ENCODE measurements around the gene CAMK4. TPM values are rescaled to one million over a fixed set of nuclear protein-coding genes. Genes with fewer than 3 reads are reported as not detected.

Gene CAMK4
- polyA plus RNA-seq, 2 donors = 0.39 to 0.53 TPM

DNA sequence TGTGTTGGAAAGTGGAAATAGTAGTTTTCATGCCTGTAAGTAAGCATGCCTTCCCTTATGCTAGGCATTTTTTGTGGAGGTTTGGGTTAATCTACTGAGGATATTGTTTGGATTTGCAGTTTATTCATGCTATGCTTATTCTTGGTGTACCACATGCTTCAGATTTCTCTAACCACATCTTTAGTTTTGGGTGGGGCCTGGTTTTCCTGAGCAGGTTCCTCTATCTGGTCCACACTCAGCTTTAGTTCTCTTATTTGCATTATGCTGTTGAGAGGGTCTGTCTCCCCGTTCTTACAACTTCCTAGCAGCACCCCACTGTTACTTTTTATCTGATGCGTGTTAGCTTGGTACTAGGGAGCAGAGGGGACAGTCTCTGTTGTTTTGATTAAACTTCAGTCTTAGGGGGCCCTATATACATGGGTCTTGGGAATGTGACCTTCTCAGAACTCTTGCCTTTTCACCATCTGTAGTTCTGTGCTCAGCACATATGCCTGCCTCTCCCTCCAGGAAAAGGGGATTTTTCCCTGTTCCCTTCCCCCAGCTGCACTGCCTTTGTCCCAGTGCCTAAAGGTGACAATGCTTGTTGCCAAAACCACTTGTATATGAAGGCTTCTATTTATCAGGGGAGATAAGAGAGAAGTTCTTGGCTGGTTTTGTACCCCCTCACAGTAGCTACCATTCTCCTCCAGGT lies 10.0 kb upstream of the CAMK4 start:
- no peaks in the 10 kb centered on the region for H3K27me3 ChIP-seq (ENCODE audit: control insufficient read depth in 1 of 2, insufficient read depth in 2 of 2, low read length in 2 of 2)
- no peak overlapping the region for H3K4me3 ChIP-seq (ENCODE audit: low read depth in 1 of 2, low read length in 2 of 2)
- H3K36me3 ChIP-seq (ENCODE audit: control insufficient read depth in 2 of 2, insufficient read depth in 2 of 2, low read length in 1 of 2) = no peaks in the 10 kb centered on the region
- WGBS, 2 donors = 68 to 79% methylated on average over 2 of the region's 2 CpGs
- no peaks in the 10 kb centered on the region for H3K9me3 ChIP-seq (ENCODE audit: control insufficient read depth in 2 of 2, insufficient read depth in 1 of 2, low read depth in 1 of 2, low read length in 1 of 2)
- H3K4me1 ChIP-seq (ENCODE audit: control insufficient read depth in 2 of 2, insufficient read depth in 2 of 2, low read length in 1 of 2) = no peaks in the 10 kb centered on the region
- no peak overlapping the region for H3K27ac ChIP-seq (ENCODE audit: low read depth in 2 of 2, low read length in 1 of 2)

DNA sequence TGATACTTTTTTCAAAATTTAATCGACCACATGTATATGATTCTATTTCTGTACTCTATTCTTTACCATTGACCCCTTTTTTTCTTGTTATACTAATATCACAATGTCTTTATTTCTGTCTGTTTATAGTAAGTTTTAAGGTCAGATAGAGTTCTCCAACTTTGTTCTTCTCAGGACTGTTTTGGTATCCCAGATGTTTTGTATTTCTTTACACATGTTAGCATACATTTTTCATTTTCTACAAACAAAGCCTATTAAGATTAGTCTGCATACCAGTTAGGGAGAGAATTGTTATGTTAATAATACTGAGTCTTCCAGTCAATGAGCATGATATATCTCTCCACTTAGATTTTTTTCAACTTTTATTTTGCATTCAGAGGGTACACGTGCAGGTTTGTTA lies 8.2 kb upstream of the CAMK4 start:
- Histone ChIP-seq H3K36me3 (ENCODE audit: control insufficient read depth in 2 of 2, insufficient read depth in 2 of 2, low read length in 1 of 2) (no peaks in the 10 kb centered on the region), H3K4me3 (ENCODE audit: low read depth in 1 of 2, low read length in 2 of 2) (no peak overlapping the region), H3K4me1 (ENCODE audit: control insufficient read depth in 2 of 2, insufficient read depth in 2 of 2, low read length in 1 of 2) (no peaks in the 10 kb centered on the region), H3K27ac (ENCODE audit: low read depth in 2 of 2, low read length in 1 of 2) (no peak overlapping the region), H3K27me3 (ENCODE audit: control insufficient read depth in 1 of 2, insufficient read depth in 2 of 2, low read length in 2 of 2) (no peaks in the 10 kb centered on the region), H3K9me3 (ENCODE audit: control insufficient read depth in 2 of 2, insufficient read depth in 1 of 2, low read depth in 1 of 2, low read length in 1 of 2) (no peaks in the 10 kb centered on the region)
- WGBS, 2 donors = 83 to 94% methylated on average over 2 of the region's 2 CpGs

DNA sequence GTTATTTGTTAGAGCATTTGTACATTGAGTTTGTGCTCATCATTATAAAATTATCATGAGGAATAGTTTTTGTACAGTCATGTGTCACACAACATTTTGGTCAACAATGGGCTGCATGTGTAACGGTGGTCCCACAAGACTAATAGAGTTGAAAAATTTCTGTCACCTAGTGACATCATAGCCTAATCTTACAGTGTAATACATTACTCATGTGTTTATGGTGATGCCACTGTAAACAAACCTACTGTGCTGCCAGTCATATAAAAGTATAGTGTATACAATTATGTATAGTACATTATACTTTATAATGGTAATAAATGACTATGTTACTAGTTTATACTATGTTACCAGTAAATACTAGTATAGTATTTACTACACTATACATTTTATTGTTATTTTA lies 3.0 kb upstream of the CAMK4 start:
- H3K4me3 ChIP-seq (ENCODE audit: low read depth in 1 of 2, low read length in 2 of 2) = no peak overlapping the region
- WGBS, 2 donors = 91 to 95% methylated on average over 1 of the region's 1 CpG
- H3K27ac ChIP-seq (ENCODE audit: low read depth in 2 of 2, low read length in 1 of 2) = no peak overlapping the region
- H3K4me1 ChIP-seq (ENCODE audit: control insufficient read depth in 2 of 2, insufficient read depth in 2 of 2, low read length in 1 of 2) = peaks cover 0 to 9% of the 10 kb centered on the region in 2 donors
- H3K27me3 ChIP-seq (ENCODE audit: control insufficient read depth in 1 of 2, insufficient read depth in 2 of 2, low read length in 2 of 2) = no peaks in the 10 kb centered on the region
- H3K9me3 ChIP-seq (ENCODE audit: control insufficient read depth in 2 of 2, insufficient read depth in 1 of 2, low read depth in 1 of 2, low read length in 1 of 2) = no peaks in the 10 kb centered on the region
- H3K36me3 ChIP-seq (ENCODE audit: control insufficient read depth in 2 of 2, insufficient read depth in 2 of 2, low read length in 1 of 2) = no peaks in the 10 kb centered on the region

DNA sequence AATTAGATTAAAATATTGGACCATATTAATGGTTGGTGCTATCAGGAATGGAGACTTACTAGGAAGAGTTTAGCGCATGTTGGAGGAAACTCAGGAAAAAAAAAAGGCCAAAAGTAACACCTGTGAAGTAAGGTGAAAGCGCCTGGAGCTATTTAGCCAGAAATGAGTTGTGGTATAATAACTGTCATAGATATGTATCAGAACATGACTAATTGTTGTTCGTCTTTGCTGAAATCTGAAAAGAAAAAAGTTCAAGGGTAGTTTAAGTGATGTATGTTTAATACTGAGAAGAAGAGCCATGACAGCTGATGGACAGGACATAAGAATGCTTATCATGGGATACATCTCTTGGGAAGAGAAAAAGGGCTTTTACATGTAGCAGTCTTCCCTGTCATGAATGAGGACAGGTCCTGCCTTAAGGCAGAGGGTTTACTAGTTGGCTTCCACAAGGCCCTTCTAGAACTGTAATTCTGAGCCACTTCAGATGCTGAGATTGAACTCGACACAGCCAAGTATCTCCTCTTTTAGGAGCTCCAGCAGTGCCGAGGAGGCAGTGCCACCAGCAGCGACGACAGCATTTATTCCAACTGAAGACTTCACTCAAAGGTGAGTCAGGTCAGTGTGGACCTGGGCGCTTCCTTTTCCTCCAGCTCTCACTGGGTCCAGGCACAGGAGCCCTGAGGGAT lies 940 bp upstream of the CAMK4 start:
- peaks cover 0 to 12% of the 10 kb centered on the region in 2 donors for H3K4me1 ChIP-seq (ENCODE audit: control insufficient read depth in 2 of 2, insufficient read depth in 2 of 2, low read length in 1 of 2)
- WGBS, 2 donors = 41 to 49% methylated on average over 8 of the region's 8 CpGs
- no peaks in the 10 kb centered on the region for H3K27me3 ChIP-seq (ENCODE audit: control insufficient read depth in 1 of 2, insufficient read depth in 2 of 2, low read length in 2 of 2)
- H3K4me3 ChIP-seq (ENCODE audit: low read depth in 1 of 2, low read length in 2 of 2) = peak overlapping the region; percentile 49 to 52
- H3K27ac ChIP-seq (ENCODE audit: low read depth in 2 of 2, low read length in 1 of 2) = no peak overlapping the region
- no peaks in the 10 kb centered on the region for H3K9me3 ChIP-seq (ENCODE audit: control insufficient read depth in 2 of 2, insufficient read depth in 1 of 2, low read depth in 1 of 2, low read length in 1 of 2)
- no peaks in the 10 kb centered on the region for H3K36me3 ChIP-seq (ENCODE audit: control insufficient read depth in 2 of 2, insufficient read depth in 2 of 2, low read length in 1 of 2)

DNA sequence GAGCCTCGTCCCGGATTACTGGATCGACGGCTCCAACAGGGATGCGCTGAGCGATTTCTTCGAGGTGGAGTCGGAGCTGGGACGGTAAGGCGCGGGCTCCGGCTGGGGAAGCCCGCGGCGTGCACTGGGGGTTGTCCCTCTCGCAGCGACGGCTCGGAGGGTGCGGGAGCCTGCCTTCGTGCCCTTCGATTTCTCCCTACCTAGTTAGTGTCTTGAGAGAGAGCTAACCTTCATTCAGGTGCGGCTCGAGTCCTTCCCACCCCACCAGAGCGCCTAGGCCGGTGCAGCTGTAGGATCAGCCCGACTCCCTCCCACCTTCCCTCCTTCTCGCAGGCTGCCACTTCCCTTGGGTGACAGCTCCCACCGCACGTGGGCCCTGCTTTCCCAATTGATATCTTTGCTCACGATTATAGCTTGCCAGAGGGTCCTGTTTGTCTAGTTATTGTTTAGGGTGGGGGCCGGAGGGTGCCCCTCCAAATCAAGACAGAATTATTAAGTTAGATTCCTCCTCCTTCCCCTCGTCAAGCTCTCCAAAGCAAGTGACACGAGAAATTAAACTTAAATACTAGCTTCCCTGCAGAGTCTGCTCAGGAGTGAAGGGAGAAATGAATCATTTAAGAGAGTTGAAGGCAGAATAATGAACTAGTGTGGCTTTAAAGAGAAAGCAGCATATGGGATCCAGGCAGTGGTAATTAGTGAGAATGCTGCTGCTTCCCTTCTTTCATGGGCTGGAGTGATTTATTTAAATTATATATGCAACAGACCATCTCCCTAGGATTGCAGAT lies 569 bp downstream of the CAMK4 start:
- H3K4me3 ChIP-seq (ENCODE audit: low read depth in 1 of 2, low read length in 2 of 2) = peak overlapping the region; percentile 49 to 52
- H3K27ac ChIP-seq (ENCODE audit: low read depth in 2 of 2, low read length in 1 of 2) = no peak overlapping the region
- H3K9me3 ChIP-seq (ENCODE audit: control insufficient read depth in 2 of 2, insufficient read depth in 1 of 2, low read depth in 1 of 2, low read length in 1 of 2) = no peaks in the 10 kb centered on the region
- H3K4me1 ChIP-seq (ENCODE audit: control insufficient read depth in 2 of 2, insufficient read depth in 2 of 2, low read length in 1 of 2) = peaks cover 0 to 12% of the 10 kb centered on the region in 2 donors
- 2 to 3% methylated on average over 28 to 34 of the region's 34 CpGs for WGBS, 2 donors
- no peaks in the 10 kb centered on the region for H3K27me3 ChIP-seq (ENCODE audit: control insufficient read depth in 1 of 2, insufficient read depth in 2 of 2, low read length in 2 of 2)
- H3K36me3 ChIP-seq (ENCODE audit: control insufficient read depth in 2 of 2, insufficient read depth in 2 of 2, low read length in 1 of 2) = no peaks in the 10 kb centered on the region

DNA sequence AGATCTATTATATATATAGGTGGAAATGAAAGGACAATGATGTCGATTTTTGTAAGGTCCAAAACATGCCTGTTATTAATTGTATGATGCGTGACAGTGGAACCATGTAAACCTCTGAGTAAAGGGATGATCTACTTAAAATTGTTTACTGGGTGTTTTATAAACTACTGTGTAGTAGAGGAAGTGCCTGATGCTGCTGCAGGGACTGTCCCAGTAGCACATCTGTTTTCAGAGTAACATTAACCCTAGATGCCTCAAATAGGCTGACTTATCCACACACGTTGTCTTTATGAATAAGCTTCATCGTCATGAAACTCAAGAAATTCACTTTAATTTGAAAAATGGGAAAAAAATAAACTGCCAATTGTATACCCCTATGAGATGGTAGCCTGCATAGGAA lies 1.7 kb downstream of the CAMK4 start:
- no peak overlapping the region for H3K4me3 ChIP-seq (ENCODE audit: low read depth in 1 of 2, low read length in 2 of 2)

DNA sequence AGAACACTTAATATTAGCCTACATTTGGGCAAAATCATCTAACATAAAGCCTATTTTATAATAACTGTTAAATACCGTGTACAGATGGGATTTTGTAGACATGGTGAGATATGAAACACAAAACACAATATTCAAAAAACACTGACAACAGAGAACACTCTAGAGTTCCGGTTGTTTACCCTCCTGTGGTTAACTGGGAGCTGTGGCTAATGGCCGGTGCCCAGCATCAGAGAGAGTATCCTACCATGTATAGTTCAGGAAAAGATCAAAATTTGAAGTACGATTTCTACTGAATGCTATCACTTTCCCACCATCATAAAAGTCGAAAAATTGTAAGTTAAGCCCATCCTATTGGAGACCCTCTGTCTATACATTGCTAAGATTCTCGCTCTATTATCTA lies 2.4 kb downstream of the CAMK4 start:
- 78 to 86% methylated on average over 6 of the region's 6 CpGs for WGBS, 2 donors

More for the DNA sequence above, 1.7 kb downstream of the CAMK4 start:
- Histone ChIP-seq H3K4me1 (ENCODE audit: control insufficient read depth in 2 of 2, insufficient read depth in 2 of 2, low read length in 1 of 2) (peaks cover 0 to 12% of the 10 kb centered on the region in 2 donors), H3K27me3 (ENCODE audit: control insufficient read depth in 1 of 2, insufficient read depth in 2 of 2, low read length in 2 of 2) (no peaks in the 10 kb centered on the region), H3K27ac (ENCODE audit: low read depth in 2 of 2, low read length in 1 of 2) (no peak overlapping the region), H3K36me3 (ENCODE audit: control insufficient read depth in 2 of 2, insufficient read depth in 2 of 2, low read length in 1 of 2) (no peaks in the 10 kb centered on the region), H3K9me3 (ENCODE audit: control insufficient read depth in 2 of 2, insufficient read depth in 1 of 2, low read depth in 1 of 2, low read length in 1 of 2) (no peaks in the 10 kb centered on the region)
- 69 to 77% methylated on average over 4 of the region's 4 CpGs for WGBS, 2 donors

DNA sequence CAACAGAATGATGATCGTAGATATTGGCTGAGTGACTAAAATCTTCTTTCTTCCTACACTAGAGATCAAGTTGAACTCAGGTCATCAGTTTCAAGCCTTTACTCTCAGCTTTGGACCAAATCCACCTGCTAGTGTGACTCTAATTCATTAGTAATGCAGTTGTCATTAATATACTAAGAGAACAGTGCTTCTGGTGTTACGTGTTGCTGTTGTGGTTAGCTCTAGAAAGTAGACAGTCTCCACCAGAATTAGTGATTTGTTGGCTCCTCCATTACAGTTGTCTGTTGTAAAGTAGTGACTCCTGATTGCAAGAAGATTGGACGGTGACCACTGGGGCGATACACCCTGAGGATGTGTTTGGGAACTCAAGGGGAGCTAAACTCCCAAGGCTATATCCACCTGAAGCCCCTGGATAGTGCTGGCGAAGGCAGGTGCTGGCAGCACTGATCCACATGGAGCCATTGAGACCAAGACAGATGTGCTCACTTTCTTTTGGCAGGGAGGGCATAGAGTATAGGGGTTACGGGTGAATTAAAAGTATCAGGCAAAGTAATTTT lies 3.1 kb downstream of the CAMK4 start:
- peak overlapping the region in 1 of 2 donors; percentile 20 for H3K27ac ChIP-seq (ENCODE audit: low read depth in 2 of 2, low read length in 1 of 2)
- WGBS, 2 donors = 82 to 85% methylated on average over 6 of the region's 6 CpGs
- H3K36me3 ChIP-seq (ENCODE audit: control insufficient read depth in 2 of 2, insufficient read depth in 2 of 2, low read length in 1 of 2) = no peaks in the 10 kb centered on the region

More for the DNA sequence above, 2.4 kb downstream of the CAMK4 start:
- Histone ChIP-seq H3K27ac (ENCODE audit: low read depth in 2 of 2, low read length in 1 of 2) (no peak overlapping the region), H3K4me1 (ENCODE audit: control insufficient read depth in 2 of 2, insufficient read depth in 2 of 2, low read length in 1 of 2) (peaks cover 0 to 12% of the 10 kb centered on the region in 2 donors), H3K4me3 (ENCODE audit: low read depth in 1 of 2, low read length in 2 of 2) (no peak overlapping the region), H3K27me3 (ENCODE audit: control insufficient read depth in 1 of 2, insufficient read depth in 2 of 2, low read length in 2 of 2) (no peaks in the 10 kb centered on the region), H3K36me3 (ENCODE audit: control insufficient read depth in 2 of 2, insufficient read depth in 2 of 2, low read length in 1 of 2) (no peaks in the 10 kb centered on the region), H3K9me3 (ENCODE audit: control insufficient read depth in 2 of 2, insufficient read depth in 1 of 2, low read depth in 1 of 2, low read length in 1 of 2) (no peaks in the 10 kb centered on the region)

DNA sequence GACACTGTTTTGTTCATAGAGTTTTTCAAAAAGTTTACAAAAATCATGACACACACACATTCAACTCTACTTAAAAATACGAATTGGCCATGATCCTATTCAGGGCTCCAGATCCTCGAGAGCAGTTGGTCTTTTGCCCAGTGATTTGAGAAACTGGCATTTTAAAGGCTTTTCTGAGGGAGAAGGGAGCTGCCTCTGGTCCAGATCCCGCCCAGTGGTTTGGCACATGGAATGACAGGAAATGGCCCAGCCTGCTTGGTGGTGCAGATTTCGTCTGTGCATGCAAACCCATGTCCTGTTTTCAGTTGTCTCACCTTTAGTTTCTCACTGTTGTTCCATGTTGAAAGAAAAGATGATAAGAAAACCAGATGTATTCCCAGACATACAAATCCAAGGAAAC lies 3.6 kb downstream of the CAMK4 start:
- Histone ChIP-seq H3K27me3 (ENCODE audit: control insufficient read depth in 1 of 2, insufficient read depth in 2 of 2, low read length in 2 of 2) (no peaks in the 10 kb centered on the region), H3K9me3 (ENCODE audit: control insufficient read depth in 2 of 2, insufficient read depth in 1 of 2, low read depth in 1 of 2, low read length in 1 of 2) (no peaks in the 10 kb centered on the region), H3K36me3 (ENCODE audit: control insufficient read depth in 2 of 2, insufficient read depth in 2 of 2, low read length in 1 of 2) (no peaks in the 10 kb centered on the region), H3K27ac (ENCODE audit: low read depth in 2 of 2, low read length in 1 of 2) (no peak overlapping the region), H3K4me3 (ENCODE audit: low read depth in 1 of 2, low read length in 2 of 2) (no peak overlapping the region), H3K4me1 (ENCODE audit: control insufficient read depth in 2 of 2, insufficient read depth in 2 of 2, low read length in 1 of 2) (peaks cover 0 to 12% of the 10 kb centered on the region in 2 donors)
- WGBS, 2 donors = 12 to 27% methylated on average over 4 of the region's 4 CpGs

More for the DNA sequence above, 3.1 kb downstream of the CAMK4 start:
- Histone ChIP-seq H3K9me3 (ENCODE audit: control insufficient read depth in 2 of 2, insufficient read depth in 1 of 2, low read depth in 1 of 2, low read length in 1 of 2) (no peaks in the 10 kb centered on the region), H3K4me1 (ENCODE audit: control insufficient read depth in 2 of 2, insufficient read depth in 2 of 2, low read length in 1 of 2) (peaks cover 0 to 12% of the 10 kb centered on the region in 2 donors), H3K4me3 (ENCODE audit: low read depth in 1 of 2, low read length in 2 of 2) (no peak overlapping the region), H3K27me3 (ENCODE audit: control insufficient read depth in 1 of 2, insufficient read depth in 2 of 2, low read length in 2 of 2) (no peaks in the 10 kb centered on the region)
